NCI-H2171 treated with DMSO at 0.1 percent for 48 hours (cell line): ENCODE measurements around the gene COL15A1.

ENCODE experiments used
- DNase-seq: peaks from one replicate; lab custom pipeline; 2025; lab: John Stamatoyannopoulos, UW

Gene COL15A1

GRCh38 chr9:98949565-98949964, 5.9 kb downstream of the COL15A1 start:
- no peak for DNase-seq

- no peak for DNase-seq
These were observed 6.6 kb downstream of the COL15A1 start for GRCh38 chr9:98950262-98950661.

DNA sequence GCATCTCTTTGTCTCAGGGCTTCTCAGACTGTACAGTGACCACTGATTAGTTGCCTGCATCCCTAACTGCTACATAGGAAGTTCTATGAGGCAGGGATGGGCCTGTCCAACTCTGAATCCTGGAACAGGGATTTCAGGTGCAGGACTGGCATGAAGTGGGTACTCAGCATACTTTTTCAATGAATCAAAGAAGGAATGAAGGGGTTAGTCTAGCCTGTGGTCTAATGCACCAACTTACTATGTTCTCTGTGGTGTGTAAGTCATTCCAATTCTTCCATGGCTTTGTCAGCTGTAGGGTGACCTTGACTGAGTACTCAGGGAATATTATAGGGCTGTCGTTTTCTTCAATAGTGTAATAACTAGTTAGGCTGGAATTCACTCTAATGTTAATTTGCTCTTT, 8.3 kb downstream of the COL15A1 start:
- DNase-seq: no peak

GRCh38 chr9:98953581-98954243, 10.0 kb downstream of the COL15A1 start:
- DNase-seq: no peak

GRCh38 chr9:98954244-98954610, 10.5 kb downstream of the COL15A1 start:
- DNase-seq: no peak

DNA sequence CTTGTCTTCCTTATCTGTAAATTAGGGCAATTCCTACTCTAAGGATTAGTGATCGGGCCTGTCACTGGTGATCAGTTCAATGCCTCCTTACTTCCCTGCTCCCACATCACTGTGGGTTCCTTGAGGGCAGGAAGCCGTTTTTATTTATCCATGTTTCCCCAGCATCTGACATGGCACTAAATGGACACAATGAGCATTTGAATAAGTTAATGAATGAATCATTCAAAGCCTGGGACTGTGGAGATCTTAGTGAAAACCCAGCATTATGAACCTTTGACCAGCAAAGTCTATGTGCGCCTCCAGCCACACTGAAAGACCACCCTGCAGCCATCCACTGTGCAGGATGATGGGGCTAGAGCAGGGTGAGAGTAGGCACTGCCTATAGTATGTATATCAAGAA, 11.6 kb downstream of the COL15A1 start:
- DNase-seq: no peak

GRCh38 chr9:98957826-98958225, 14.1 kb downstream of the COL15A1 start:
- DNase-seq: no peak

DNA sequence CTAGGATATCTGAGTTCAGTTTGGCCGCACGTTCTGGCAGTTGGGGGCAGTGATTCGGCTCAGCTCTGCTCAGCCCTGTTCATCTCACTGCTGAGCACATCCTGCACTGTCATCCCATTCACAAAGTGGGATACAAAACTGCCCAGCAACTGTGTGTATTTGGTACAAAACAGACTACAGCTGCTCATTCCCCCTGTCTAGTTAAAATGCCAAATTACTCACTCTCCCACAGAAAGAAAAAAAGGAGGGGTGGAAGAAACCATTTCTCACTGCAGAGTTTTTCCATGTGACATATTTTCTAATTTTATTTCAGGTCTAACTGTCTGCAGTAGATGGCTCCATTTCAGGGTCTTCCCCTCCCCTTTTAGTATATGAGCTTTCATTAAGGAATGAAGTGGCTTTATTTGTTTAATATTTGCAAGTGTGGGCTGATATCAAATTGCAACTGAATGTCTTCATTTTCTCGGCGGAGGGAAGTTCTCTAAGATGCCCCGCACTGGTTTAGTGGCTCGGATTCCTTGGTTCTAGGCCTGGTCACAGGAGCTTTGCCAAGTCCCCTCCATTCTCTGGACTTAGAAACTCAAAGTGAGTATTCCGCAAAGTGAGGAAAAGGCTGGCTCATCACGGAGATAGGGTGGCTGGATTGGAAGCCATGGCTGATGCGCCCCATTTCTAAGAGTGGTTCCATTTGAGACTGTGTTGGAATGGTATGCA, 14.7 kb downstream of the COL15A1 start:
- no peak for DNase-seq

DNA sequence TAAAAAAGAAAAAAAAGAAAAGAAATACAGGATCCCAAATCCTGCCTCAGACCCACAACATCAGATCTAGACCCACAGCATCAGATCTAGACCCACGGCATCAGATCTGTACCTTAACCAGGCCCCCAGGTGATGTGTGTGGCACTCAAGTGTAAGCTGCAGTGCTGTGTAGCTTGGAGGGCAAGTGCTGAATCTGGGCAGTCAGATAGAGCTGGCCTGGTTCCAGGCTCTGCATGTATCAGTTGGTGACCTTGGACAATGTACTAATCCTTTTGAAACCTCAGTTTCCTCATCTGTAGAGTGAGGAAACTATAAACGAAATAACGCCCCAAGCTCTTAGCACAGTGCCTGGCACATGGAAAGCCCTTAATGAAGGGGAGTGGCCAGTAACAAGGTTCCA, 16.7 kb downstream of the COL15A1 start:
- no peak for DNase-seq

- DNase-seq: no peak
These were observed 17.9 kb downstream of the COL15A1 start for GRCh38 chr9:98961513-98962180.

- no peak for DNase-seq
These were observed 18.5 kb downstream of the COL15A1 start for GRCh38 chr9:98962181-98962560.

DNA sequence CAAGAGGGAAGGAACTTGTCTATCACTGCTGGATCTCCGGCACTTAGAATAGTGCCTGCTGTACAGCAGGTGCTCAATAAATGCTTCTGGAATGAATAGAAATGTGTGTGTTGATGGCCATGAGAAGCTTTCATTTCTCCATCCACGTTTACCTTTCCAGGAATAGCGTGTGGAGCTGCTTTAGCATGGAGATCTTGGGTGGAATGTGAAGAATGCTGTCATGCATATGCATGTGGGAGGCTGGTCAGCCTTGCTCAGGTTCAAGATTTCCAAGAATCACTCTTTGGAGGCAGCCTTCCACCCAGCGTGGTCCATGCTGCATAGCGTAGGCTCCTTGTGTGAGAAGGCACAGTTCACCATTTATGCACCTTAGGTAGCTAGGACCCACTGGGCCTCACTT, 19.2 kb downstream of the COL15A1 start:
- DNase-seq: no peak

DNA sequence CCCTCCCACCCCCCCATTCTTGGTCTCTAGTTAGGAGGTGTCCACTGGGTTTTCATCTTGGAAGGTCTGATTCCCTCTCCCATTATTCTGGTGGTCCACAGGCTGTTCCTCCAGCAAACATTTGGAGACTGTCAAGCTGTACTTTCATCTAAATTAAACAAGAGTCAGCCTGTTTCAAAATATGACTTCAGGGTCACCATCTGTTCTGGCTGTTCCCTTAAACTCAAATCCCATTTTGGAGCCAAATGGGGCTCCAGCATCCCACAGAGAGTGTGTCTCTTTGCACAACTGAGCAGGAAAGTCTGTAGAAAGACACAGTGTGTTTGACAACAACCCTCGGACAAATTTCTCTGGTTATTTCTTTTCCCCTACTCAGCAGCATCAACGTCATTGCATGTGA, 20.5 kb downstream of the COL15A1 start:
- no peak for DNase-seq

DNA sequence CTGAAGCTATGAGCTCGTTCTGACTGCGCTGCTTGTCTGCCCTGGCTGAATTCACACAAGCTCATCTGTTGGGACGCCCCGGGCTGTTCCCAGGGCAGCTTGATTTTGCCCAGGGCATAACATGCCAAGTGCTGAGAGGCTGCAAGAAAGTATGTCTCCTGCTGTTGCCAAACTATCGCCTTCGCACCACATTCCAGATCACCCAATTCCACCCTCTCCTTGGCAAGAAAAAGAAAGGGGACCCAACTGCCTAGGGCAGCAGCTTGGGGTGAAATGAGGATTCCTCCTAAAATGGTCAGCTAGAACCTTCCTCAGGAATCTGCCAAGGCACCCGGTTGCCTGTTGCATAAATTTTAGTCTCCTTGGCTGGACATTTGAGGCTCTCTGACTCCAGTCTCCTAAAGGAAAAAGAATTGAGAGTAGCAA, 21.2 kb downstream of the COL15A1 start:
- no peak for DNase-seq

DNA sequence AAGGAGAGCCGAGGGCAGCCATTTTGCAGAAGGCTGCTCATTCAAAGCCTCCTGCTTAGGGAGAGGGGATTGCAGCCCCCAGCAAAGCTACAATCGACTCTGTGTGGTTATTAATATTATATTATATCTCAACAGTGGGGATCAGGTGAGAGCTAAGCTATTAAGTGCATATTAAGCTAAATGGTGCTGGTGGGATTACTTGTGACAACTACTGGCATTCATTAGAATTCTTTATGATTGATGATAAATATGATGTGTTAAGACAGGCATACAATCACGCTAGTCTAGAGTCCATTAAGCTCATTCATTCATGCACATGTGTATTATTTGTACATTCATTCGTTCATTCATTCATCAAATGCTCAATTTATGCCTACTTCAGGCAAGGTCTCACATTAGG, 23.0 kb downstream of the COL15A1 start:
- DNase-seq: no peak

DNA sequence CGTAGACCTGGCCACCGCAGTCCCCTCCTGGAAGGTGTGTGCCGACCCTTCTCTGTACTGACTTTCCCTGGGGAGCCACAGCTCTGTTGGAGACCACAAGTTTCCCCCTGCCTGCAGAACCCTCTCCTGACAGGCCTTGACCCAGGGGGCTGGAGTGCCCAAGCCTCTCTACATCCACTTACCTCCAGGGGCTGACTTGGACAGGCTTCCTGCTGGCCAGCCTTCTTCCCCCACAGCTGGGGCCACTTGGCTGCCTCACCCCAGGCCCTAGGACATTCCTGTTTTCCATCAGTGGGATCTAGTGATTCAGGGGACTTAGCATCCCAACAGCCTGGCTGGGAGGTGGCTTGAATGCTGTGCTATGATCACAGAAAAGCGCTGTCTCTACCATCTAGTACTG, 23.6 kb downstream of the COL15A1 start:
- DNase-seq: no peak

DNA sequence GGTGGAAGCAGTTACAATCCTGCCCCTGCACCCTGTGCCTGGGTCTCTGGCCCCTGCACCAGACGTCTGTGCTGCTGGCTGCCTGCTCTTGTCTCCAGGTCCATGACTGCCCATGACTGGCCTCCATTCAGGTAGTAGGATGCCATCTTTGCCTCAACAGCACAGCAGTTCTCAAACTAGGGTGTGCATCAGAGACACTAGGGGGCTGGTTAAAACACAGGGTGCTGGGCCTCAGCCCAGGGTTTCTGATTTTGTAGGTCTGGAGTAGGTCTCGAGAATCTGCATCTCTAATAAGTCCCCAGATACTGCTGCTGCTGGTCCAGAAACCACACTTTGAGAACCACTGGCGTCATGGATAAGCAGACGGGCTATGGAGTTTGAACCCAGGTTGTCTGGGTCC, 24.0 kb downstream of the COL15A1 start:
- no peak for DNase-seq

- no peak for DNase-seq
These were observed 25.1 kb downstream of the COL15A1 start for GRCh38 chr9:98968601-98969337.

DNA sequence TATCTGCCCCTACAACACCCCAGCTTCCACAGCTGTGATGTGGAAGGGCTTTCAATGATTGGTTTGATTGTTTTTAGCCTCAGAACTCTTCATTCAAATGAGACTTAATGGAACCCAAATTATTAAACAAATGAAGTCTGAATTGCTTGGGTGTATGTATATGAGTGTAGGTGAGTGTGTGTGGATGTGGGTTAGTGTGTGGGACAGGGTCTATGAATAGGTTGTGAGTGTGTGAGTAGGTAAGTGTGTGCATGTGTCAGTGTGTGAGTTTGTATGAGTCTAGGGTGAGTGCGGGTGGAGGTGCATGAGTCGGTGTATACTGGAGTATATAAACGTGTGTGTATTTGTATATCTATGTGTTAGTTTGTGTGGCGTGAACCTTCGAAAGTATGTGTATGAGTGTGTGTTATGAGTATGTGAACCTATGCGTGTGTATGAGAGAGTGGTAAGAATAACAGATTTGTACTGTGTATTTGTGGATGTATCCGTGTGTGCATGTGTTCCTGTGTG, 26.9 kb downstream of the COL15A1 start:
- no peak for DNase-seq

DNA sequence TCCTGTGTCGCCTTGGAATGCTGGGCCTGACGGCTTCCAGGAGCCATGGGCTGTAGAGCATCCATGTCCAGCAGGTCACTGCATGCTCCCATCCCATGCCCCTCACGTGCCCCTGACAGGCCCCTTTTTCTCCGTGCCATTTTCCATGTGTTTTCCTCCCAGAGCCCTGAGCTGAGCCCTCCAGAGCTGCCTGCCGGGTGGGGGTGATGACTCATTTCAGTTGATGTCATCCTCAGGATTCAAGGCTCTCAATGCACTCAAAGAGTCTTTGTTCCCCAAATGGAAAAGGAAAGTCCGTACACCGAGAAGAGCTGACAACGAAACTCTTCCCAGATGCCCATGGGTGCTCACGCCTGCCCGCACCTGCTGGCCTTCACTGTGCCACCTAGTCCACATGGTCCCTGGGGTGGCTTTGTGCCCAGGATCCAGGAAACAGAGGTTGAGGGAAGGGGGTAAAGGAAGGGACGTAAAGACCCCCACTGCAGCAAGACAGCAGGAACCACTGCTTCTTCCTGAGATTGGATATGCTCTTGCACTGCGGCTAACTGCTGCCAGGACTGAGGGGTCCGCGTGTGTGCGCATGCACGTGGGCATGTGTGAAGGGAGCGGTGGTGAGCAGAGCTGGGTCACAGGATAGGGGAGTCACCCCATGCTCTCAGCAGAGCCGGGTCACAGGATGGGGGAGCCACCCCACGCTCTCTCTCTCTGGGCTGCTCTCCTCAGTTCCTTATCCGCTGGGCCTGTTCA, 27.6 kb downstream of the COL15A1 start:
- DNase-seq: no peak

- no peak for DNase-seq
These were observed 28.2 kb downstream of the COL15A1 start for GRCh38 chr9:98971915-98972223.

GRCh38 chr9:98972716-98973115, 29.0 kb downstream of the COL15A1 start:
- no peak for DNase-seq
